ENCODE measurements around the gene GCK. TPM values are rescaled to one million over a fixed set of nuclear protein-coding genes. Genes with fewer than 3 reads are reported as not detected.
A peak's percentile ranks its signal among the peaks of the same experiment; 100 is the strongest.

The GCK gene
- total and polyA plus RNA-seq, 8 donors: 0.57 to 18.2 (median 1.0) TPM

- Histone ChIP-seq H3K27ac (no peak overlapping the region), H3K27me3 (no peaks in the 10 kb centered on the region), H3K4me1 (peaks cover 8 to 25% (median 11%) of the 10 kb centered on the region in 3 donors), H3K9me3 (no peaks in the 10 kb centered on the region), H3K4me3 (no peak overlapping the region), H3K36me3 (no peaks in the 10 kb centered on the region)
- FAIRE-seq (no peak), DNase-seq (peak in 3 of 6 donors; percentile 11 to 63 (median 43)), ATAC-seq (no peak)
- intact Hi-C loops (cut with DNase I): no loop called here
- TF ChIP-seq CTCF (IDR thresholded peaks at IDR 0.05): no peak
- WGBS, 2 donors: 87 to 89% methylated on average over 22 to 24 of the region's 24 CpGs
These were observed 31.3 kb upstream of the GCK start for GRCh38 chr7:44220358-44221112.

- no peak for FAIRE-seq
- no peak for ATAC-seq
- no peak overlapping the region for H3K27ac ChIP-seq
- no peaks in the 10 kb centered on the region for H3K9me3 ChIP-seq
- H3K36me3 ChIP-seq: no peaks in the 10 kb centered on the region
- peak in 3 of 6 donors; percentile 17 to 67 (median 52) for DNase-seq
- H3K4me3 ChIP-seq: no peak overlapping the region
- no peak for TF ChIP-seq CTCF (IDR thresholded peaks at IDR 0.05)
- no peaks in the 10 kb centered on the region for H3K27me3 ChIP-seq
- WGBS, 2 donors: 90 to 96% methylated on average over 26 of the region's 26 CpGs
- peaks cover 8 to 23% (median 11%) of the 10 kb centered on the region in 3 donors for H3K4me1 ChIP-seq
- intact Hi-C loops (cut with DNase I): no loop called here
These were observed 30.8 kb upstream of the GCK start for GRCh38 chr7:44220046-44220357.

GRCh38 chr7:44219371-44220045, 30.3 kb upstream of the GCK start:
- peaks cover 7 to 18% (median 10%) of the 10 kb centered on the region in 3 donors for H3K4me1 ChIP-seq
- FAIRE-seq: no peak
- no peak overlapping the region for H3K27ac ChIP-seq
- no peak for TF ChIP-seq CTCF (IDR thresholded peaks at IDR 0.05)
- peak in 3 of 6 donors; percentile 13 to 58 (median 40) for DNase-seq
- H3K4me3 ChIP-seq: no peak overlapping the region
- WGBS, 2 donors: 96 to 97% methylated on average over 17 to 18 of the region's 18 CpGs
- no peaks in the 10 kb centered on the region for H3K36me3 ChIP-seq
- H3K9me3 ChIP-seq: no peaks in the 10 kb centered on the region
- intact Hi-C loops (cut with DNase I): no loop called here
- no peaks in the 10 kb centered on the region for H3K27me3 ChIP-seq
- no peak for ATAC-seq

GRCh38 chr7:44218418-44219201, 29.4 kb upstream of the GCK start:
- intact Hi-C loops (cut with DNase I): no loop called here
- WGBS, 2 donors: 85 to 86% methylated on average over 26 of the region's 26 CpGs
- ATAC-seq (no peak), DNase-seq (peak in 3 of 6 donors; percentile 19 to 62 (median 50)), FAIRE-seq (no peak)
- H3K4me1 ChIP-seq: peaks cover 0 to 9% (median 1%) of the 10 kb centered on the region in 3 donors
- no peak for TF ChIP-seq CTCF (IDR thresholded peaks at IDR 0.05)
- no peak overlapping the region for H3K27ac ChIP-seq
- no peaks in the 10 kb centered on the region for H3K27me3 ChIP-seq
- H3K36me3 ChIP-seq: no peaks in the 10 kb centered on the region
- H3K9me3 ChIP-seq: no peaks in the 10 kb centered on the region
- no peak overlapping the region for H3K4me3 ChIP-seq
